Large intestine (tissue), 3 donors: ENCODE results near the gene IFNLR1. TPM values are rescaled to one million over a fixed set of nuclear protein-coding genes. Genes with fewer than 3 reads are reported as not detected.
A peak's percentile ranks its signal among the peaks of the same experiment; 100 is the strongest.

Source experiments
- DNase-seq, 2 donors: peaks; one replicate each; pipeline versions ENCODE4 v3.0.0 to v3.0.0-alpha.2; 2013
- H3K27ac ChIP-seq: one replicate; pipeline ENCODE4 v1.5.1; 2013; ENCODE audit warnings: low read length
- H3K27me3 ChIP-seq: 2 replicates; pipeline ENCODE4 v1.6.1; 2013; ENCODE audit warnings: low read length; ENCODE audit not compliant: control insufficient read depth, insufficient read depth
- H3K36me3 ChIP-seq: 2 replicates; pipeline ENCODE4 v1.6.1; 2013; ENCODE audit warnings: low read length; ENCODE audit not compliant: control insufficient read depth, insufficient read depth
- H3K4me1 ChIP-seq: one replicate; pipeline ENCODE4 v1.6.1; 2013; ENCODE audit warnings: low read length; ENCODE audit not compliant: control insufficient read depth, insufficient read depth
- H3K4me3 ChIP-seq: one replicate; pipeline ENCODE4 v1.5.1; 2013; ENCODE audit warnings: low read length
- H3K9me3 ChIP-seq: one replicate; pipeline ENCODE4 v1.6.1; 2013; ENCODE audit warnings: mild to moderate bottlenecking, low read depth, low read length, moderate library complexity; ENCODE audit not compliant: control insufficient read depth
- WGBS: methylation state at CpG from one replicate; pipeline ENCODE4 v1.1.5; 2013; ENCODE audit warnings: low lambda C conversion rate; ENCODE audit not compliant: insufficient coverage; 5-methylcytosine and 5-hydroxymethylcytosine counted together
- polyA plus RNA-seq: library from polyadenylated mRNA; unstranded; fragments of 120-200 nt; gene quantifications from one replicate; pipeline ENCODE4 v1.2.1, GENCODE V29; 2013

The IFNLR1 gene
- polyA plus RNA-seq, 1 donor: 11.7 TPM

DNA sequence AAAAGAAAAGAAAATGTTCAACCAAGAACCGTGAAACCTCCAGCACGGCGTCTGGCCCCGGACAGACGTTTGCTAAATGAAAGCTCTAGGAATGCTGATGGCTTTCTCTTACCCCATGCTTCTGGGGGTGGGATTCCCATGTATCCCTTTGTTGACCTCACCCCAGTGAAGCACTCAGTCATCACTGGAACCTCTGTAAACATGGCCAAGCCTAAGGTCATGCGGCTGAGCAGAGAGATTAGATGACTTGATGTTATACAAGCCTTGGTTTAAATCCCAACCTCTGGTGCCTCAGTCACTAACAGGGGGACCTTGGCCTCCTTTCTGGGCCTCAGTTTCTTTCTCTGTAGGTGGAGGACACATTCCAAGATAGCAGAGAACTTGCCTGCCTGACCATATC is 72.3 kb downstream of the IFNLR1 start:
- Histone ChIP-seq H3K27me3 (no peaks in the 10 kb centered on the region), H3K9me3 (no peaks in the 10 kb centered on the region), H3K36me3 (no peaks in the 10 kb centered on the region), H3K27ac (no peak overlapping the region), H3K4me1 (peaks cover 76% of the 10 kb centered on the region), H3K4me3 (no peak overlapping the region)
- no peak for DNase-seq
- no CpG with 5 or more reads among the region's 6 CpGs for WGBS

DNA sequence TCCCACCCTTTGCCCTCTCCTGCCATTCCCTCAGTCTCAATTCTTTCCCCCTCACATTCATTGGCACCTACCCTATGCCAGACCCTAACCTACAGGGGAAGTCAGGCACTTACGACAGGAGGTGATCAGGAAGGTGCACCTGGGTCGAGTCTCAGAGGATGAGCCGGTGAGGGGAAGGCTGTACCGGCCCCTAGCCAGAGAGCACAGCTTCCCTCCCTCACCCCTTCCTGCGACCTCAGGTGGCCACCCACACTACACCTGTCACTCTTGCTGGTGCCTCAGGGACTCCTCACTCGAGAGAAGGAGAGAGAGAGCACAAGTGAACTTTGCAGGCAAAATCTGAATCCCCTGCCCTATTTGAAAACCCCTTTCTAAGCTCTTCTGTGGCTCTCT is 73.5 kb downstream of the IFNLR1 start:
- Histone ChIP-seq H3K4me3 (no peak overlapping the region), H3K9me3 (no peaks in the 10 kb centered on the region), H3K27me3 (no peaks in the 10 kb centered on the region), H3K36me3 (no peaks in the 10 kb centered on the region), H3K27ac (no peak overlapping the region), H3K4me1 (peaks cover 76% of the 10 kb centered on the region)
- DNase-seq: peak in 1 of 2 donors; percentile 38
- no CpG with 5 or more reads among the region's 6 CpGs for WGBS

DNA sequence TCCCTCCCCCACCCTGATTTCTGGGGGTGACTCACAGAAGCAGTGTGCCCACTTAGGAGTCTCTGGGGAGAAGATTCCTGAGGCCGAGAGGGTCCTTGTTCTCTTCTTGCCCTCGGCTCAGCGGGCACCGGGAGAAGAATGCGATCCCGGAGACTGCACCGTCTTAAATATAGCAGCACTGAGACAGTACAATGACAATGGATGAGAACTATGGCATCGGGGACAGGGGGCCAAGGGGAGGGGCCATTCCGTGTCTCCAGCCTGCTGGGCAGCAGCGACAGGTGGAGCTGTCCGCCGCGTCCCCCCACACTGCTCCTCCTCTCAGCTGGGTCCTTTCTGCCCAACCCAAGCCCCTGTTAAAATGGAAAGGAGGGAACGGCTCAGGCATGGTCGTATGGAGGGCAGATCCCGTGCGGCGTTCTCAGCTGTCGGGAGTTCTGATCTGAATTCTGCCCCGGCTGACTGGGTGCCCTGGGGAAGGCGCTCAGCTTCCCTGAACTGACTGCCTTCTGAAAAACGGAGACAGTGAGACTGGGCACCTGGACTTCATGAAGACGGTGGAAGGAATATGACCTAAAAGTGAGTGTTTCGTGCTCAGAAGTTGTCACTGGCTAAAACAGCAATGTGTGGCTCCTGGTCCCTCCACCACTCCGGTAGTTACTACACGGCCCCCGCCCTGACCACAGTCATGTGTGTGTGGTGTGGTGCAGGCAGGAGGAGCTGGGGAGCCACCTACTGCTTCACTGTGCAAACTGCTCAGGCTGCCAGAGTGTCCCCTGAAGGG is 74.9 kb downstream of the IFNLR1 start, which contains the start of gene MYOM3:
Gene MYOM3, minus strand, starts transcription at position 140 of the 784 bp plus-strand sequence. CDS start 3,499 bp downstream, outside the sequence.
- peak; percentile 86 to 90 for DNase-seq
- peak within 1 kb of the TSS; percentile 72 for H3K27ac ChIP-seq
- no peaks in the 10 kb centered on the region for H3K9me3 ChIP-seq
- no peaks in the 10 kb centered on the region for H3K27me3 ChIP-seq
- no CpG with 5 or more reads among the region's 27 CpGs for WGBS
- H3K4me1 ChIP-seq: peaks cover 72% of the 10 kb centered on the region
- peak within 1 kb of the TSS; percentile 42 for H3K4me3 ChIP-seq
- H3K36me3 ChIP-seq: no peaks in the 10 kb centered on the region

DNA sequence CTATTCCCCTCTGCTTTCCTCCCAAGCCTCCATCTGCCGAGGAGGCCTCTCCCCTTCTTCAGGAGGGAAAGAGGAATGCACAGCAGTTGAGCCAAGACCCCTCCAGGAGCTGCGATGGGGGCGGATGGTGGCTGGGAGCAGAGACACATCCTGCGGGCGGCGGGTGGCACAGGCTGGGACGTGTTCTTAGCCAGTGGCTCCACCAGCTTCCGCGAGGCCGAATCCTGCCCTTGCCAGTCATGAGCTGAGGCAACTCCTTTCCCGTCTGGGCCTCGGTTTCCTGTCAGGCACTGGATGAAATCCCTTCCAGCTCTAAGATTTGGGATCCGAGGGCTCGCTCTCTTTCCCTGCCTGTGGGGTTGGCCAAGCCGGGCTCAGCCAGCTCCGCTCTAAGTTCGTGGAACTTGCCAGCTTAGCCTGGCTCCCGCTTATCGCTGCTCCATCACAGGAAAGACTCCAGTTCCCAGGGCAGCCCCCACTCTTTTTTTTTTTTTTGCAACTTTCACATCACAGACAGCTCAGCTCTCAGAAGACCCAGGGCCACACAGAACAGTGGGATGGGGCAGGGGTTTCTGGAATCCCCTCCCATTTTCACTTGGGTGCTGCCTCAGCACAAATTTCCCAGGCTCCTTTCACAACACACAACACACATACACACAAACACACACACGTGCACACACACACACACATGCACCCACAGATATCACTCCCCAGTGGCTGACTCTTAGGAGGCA is 75.7 kb downstream of the IFNLR1 start:
- H3K27ac ChIP-seq: peak overlapping the region; percentile 72

DNA sequence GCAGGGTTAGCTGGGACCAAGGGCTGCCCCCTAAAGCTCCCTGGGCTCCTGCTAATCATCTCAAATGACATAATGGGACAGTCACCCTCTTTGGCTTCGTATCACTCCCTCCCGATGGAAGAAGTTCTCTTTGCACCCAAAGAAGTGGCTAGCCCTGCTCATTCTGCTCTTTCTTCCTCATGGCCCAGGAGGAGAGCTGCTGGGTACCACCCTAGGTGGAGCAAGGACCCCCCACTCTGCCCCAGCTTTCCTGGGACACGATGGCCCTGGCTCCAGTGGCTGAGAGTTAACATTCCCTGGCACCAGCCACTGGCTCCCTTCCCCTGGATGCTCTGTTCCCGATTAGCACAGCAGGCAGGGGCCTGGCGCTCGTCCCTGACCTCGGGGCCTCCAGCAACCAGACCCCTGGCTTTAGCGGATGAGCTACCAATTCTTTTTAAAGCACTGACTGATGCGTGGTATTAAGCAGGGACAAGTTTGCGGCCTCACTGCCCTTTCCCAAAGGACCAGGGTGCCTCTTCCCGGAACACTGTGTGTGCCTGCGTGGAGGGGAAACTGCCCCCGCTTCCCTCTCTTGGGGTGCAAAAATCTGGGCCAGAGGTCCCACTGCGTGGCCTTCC is 76.3 kb downstream of the IFNLR1 start:
- Histone ChIP-seq H3K36me3 (no peaks in the 10 kb centered on the region), H3K4me3 (no peak overlapping the region), H3K9me3 (no peaks in the 10 kb centered on the region), H3K27ac (peak overlapping the region; percentile 98), H3K27me3 (no peaks in the 10 kb centered on the region), H3K4me1 (peaks cover 69% of the 10 kb centered on the region)
- WGBS: no CpG with 5 or more reads among the region's 14 CpGs
- no peak for DNase-seq

More for the DNA sequence above, 75.7 kb downstream of the IFNLR1 start:
- peak in 1 of 2 donors; percentile 56 for DNase-seq
- Histone ChIP-seq H3K36me3 (no peaks in the 10 kb centered on the region), H3K27me3 (no peaks in the 10 kb centered on the region), H3K4me3 (peak overlapping the region; percentile 42), H3K9me3 (no peaks in the 10 kb centered on the region), H3K4me1 (peaks cover 68% of the 10 kb centered on the region)
- 92% methylated on average over 2 of the region's 20 CpGs for WGBS

DNA sequence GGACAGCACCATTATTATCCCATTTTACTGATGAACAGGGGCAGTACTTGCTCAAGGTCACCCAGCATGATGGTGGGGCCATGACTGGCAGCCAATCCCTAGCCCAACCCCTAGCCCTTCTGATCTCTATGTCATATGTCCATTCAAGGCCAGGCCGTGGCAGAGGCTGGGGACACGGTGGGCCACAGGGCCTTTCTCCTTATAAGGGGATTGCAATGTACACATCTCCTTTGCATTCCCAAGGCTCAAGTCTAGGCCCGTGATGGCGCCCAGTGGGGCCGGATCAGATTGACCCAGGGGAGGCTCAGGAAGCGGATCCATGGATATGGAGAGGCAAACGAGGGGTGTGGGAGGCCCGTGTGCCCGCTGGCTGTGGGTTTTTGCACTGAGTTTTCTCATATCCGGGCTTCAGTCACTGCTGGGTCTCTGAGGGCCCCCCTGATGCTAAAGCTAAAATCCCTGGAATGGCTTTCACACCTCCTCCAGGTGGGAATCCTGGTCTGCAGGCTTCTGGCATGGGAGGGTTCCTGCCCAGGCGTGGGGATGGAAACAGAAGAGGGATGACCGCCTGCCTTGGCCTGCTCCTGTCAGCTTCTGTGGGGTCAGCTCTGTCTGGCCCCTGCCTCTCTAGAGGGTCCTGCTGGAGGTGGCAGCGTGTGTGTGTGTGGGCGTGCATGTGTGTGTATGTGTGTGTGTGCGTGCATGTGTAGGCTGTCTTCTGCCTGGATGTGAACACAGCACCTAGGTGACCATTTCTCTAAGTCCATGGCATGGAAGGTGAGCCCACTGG is 77.2 kb downstream of the IFNLR1 start:
- Histone ChIP-seq H3K9me3 (no peaks in the 10 kb centered on the region), H3K27me3 (no peaks in the 10 kb centered on the region), H3K4me3 (no peak overlapping the region), H3K27ac (peak overlapping the region; percentile 98), H3K36me3 (peaks cover 2% of the 10 kb centered on the region), H3K4me1 (peaks cover 76% of the 10 kb centered on the region)
- WGBS: no CpG with 5 or more reads among the region's 15 CpGs
- DNase-seq: no peak

DNA sequence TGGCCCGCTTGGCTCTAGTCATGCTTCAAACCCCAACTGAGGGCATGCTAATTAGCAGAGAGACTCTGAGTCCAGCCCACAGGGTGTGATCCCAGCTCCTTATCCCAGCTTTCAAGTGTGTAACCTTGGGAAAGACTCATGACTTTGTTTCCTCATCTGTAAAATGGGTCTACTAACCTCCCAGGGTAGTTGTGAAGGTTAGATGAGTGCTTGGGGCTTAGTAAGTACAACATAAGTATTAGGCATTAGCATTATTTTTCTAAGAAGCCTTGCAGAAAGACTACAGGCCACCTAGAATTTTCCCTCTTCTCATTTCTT is 78.0 kb downstream of the IFNLR1 start:
- Histone ChIP-seq H3K4me3 (no peak overlapping the region), H3K4me1 (peaks cover 80% of the 10 kb centered on the region), H3K36me3 (peaks cover 7% of the 10 kb centered on the region), H3K27ac (peak overlapping the region; percentile 98), H3K27me3 (no peaks in the 10 kb centered on the region), H3K9me3 (no peaks in the 10 kb centered on the region)
- DNase-seq: no peak
- no CpG with 5 or more reads among the region's 1 CpG for WGBS

DNA sequence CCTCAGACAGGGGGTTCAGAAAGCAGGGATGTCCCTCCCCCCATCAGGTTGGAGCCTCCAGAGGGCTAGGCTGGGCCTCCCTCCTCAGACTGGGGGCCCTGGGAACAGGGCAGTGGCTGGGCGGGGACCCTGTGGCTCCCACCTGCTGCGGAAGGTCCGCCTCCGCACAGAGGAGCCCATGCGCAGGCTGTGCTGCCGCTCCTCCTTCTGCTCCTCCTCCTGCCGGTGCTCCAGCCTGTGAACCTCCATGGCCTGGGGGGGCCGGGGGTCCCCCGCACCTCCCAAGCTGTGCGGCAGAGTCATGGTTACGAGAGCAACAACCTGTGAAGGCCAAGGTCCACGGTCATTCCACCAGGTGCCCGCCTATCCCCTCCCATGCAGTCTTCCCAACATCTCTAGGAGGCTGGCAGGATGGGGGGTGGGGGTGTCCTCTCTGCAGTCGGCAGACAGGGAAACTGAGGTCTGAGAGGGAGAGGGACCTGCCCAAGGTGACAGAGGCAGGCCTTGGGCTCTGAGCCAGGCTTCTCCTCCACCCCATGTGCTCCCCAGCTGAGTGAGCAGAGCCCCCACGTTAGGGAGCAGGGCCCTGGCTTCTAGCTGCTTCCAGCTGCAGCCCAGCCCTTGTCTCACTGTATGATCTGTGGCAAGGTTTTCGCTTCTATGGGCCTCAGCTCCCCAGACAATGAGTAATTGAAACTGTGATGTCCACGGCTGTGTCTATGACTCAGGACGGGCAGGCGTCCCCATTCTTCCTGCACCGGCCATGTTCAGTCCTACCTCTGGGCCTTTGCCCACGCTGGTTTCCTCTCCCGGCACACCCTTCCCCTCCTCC is 78.5 kb downstream of the IFNLR1 start:
- WGBS: no CpG with 5 or more reads among the region's 22 CpGs
- Histone ChIP-seq H3K27ac (peak overlapping the region; percentile 98), H3K9me3 (no peaks in the 10 kb centered on the region), H3K4me3 (peak overlapping the region; percentile 61), H3K27me3 (no peaks in the 10 kb centered on the region), H3K4me1 (peaks cover 80% of the 10 kb centered on the region), H3K36me3 (peaks cover 11% of the 10 kb centered on the region)
- DNase-seq: peak; percentile 98 to 100

DNA sequence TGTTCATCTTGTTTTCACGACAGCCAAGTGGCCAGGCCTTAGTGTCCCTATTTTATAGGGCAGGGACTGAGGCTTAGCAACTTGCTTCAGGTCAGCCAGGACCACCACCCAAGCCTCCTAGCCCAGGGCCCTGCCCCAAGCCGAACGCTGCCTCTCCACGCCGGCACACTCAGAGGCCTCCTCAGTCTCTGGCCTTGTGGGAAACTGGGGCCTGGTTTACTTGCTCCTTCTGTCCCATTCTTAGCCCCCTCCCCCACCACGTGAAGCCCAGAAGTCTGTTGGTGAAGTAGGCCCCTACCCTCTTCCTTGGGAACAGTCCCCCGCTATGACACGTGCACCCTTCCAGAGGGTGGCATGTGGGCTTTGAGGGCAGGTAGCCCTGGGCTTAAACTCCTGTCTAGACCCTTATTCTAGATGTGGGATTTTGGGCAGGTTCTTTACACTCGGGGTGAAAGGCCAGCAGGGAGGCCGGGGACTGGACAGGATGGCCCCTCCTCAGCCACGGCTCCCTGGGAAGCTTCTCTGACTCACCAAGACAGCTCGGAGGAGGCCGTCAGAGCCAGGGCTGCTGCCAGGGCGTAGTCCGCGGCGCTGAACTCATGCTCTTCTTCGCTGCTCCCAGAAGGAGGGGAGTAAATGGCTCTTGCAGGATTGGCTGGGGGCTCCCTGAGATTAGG is 79.5 kb downstream of the IFNLR1 start:
- no CpG with 5 or more reads among the region's 18 CpGs for WGBS
- peak; percentile 57 to 82 for DNase-seq
- Histone ChIP-seq H3K4me1 (peaks cover 81% of the 10 kb centered on the region), H3K36me3 (peaks cover 14% of the 10 kb centered on the region), H3K9me3 (no peaks in the 10 kb centered on the region), H3K27me3 (no peaks in the 10 kb centered on the region), H3K27ac (peak overlapping the region; percentile 98), H3K4me3 (peak overlapping the region; percentile 61)
